Measurements from ENCODE around the gene TRMT2A.

Gene TRMT2A

DNA sequence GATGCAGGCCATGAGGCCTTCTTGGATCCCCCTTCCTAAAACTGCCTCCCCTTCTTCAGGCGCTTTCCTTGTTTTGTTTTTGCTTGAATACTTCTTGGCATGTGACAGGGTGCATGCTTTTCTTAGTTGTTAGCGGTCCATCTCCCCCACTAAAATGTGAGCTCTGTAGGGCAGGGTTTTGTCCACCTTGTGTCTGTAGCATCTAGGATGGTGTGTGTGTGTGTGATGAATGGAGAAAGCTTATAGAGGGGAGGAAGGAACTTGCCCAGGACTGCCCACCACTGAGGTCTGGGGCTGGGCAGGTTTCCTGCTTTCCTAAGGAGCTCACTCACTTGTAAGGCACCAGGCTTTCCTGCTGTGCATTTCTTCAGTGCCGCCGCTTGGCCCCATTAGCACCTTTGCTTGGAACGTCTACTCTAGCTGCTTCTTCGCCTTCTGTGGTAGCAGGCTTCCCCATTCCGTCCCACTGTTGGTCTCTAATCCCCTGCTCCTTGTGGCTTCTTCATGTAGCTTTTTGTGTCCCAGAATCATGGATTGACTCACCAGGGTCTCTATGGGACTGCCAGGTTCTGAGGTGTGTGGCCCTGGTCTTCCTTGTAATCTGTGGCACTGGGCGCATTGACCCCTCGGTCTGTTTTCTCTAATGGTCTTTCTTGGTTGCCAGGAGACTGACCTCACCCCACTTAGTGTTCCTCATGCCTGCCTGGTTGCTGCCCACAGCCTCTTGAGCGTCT is 33.7 kb downstream of the TRMT2A start:
- H2BK15ac ChIP-seq (ENCODE audit: low read length): no peak overlapping the region
- peaks cover 18 to 22% of the 10 kb centered on the region in 2 donors for H3K4me1 ChIP-seq (ENCODE audit: control insufficient read depth in 2 of 2, insufficient read depth in 1 of 2, low read depth in 1 of 2, low read length in 2 of 2)
- no peak overlapping the region for H3K14ac ChIP-seq (ENCODE audit: low read length)
- H3K9me3 ChIP-seq (replicated peaks in 1 of 2; ENCODE audit: control insufficient read depth in 2 of 2, insufficient read depth in 1 of 2, low read depth in 1 of 2, low read length in 2 of 2): no peaks in the 10 kb centered on the region
- peak overlapping the region; percentile 26 for H3K9ac ChIP-seq (ENCODE audit: low read depth, low read length, poor library complexity)
- no peak for DNase-seq (ENCODE audit: low spot score)
- no peak overlapping the region for H3K4ac ChIP-seq (ENCODE audit: low read length)
- H2BK120ac ChIP-seq (ENCODE audit: low read depth, low read length): no peak overlapping the region
- H3K27me3 ChIP-seq (ENCODE audit: control insufficient read depth in 3 of 3, insufficient read depth in 3 of 3, low read depth in 1 of 3, low read length in 3 of 3): no peaks in the 10 kb centered on the region
- H3K4me3 ChIP-seq (ENCODE audit: low read length in 2 of 2): no peak overlapping the region
- no CpG with 5 or more reads among the region's 10 CpGs for WGBS, 2 donors (ENCODE audit: extremely low coverage in 2 of 2, insufficient read length in 2 of 2, insufficient replicate concordance in 1 of 2)
- H4K91ac ChIP-seq (ENCODE audit: low read depth, low read length, poor library complexity): no peak overlapping the region
- no peak overlapping the region for H3K27ac ChIP-seq (replicated peaks; ENCODE audit: low read length)
- H2BK5ac ChIP-seq (ENCODE audit: low read length): no peak overlapping the region
- H3K4me2 ChIP-seq (ENCODE audit: insufficient read depth, low read length, poor library complexity, severe bottlenecking): no peak overlapping the region
- peak overlapping the region; percentile 5 for H3K23ac ChIP-seq (ENCODE audit: low read depth, low read length, poor library complexity)
- no peak overlapping the region for H3K18ac ChIP-seq (ENCODE audit: low read length)
- H4K8ac ChIP-seq (ENCODE audit: low read depth, low read length): no peak overlapping the region
- H2AFZ ChIP-seq (ENCODE audit: low read length): no peak overlapping the region
- H3K79me1 ChIP-seq (ENCODE audit: low read depth, low read length): peaks cover 33% of the 10 kb centered on the region
- H2BK12ac ChIP-seq (ENCODE audit: low read length): no peak overlapping the region
- peaks cover 33 to 71% of the 10 kb centered on the region in 2 donors for H3K36me3 ChIP-seq (replicated peaks in 1 of 2; ENCODE audit: control insufficient read depth in 2 of 2, insufficient read depth in 2 of 2, low read length in 2 of 2)
- H2AK5ac ChIP-seq (ENCODE audit: low read depth, low read length): no peak overlapping the region

DNA sequence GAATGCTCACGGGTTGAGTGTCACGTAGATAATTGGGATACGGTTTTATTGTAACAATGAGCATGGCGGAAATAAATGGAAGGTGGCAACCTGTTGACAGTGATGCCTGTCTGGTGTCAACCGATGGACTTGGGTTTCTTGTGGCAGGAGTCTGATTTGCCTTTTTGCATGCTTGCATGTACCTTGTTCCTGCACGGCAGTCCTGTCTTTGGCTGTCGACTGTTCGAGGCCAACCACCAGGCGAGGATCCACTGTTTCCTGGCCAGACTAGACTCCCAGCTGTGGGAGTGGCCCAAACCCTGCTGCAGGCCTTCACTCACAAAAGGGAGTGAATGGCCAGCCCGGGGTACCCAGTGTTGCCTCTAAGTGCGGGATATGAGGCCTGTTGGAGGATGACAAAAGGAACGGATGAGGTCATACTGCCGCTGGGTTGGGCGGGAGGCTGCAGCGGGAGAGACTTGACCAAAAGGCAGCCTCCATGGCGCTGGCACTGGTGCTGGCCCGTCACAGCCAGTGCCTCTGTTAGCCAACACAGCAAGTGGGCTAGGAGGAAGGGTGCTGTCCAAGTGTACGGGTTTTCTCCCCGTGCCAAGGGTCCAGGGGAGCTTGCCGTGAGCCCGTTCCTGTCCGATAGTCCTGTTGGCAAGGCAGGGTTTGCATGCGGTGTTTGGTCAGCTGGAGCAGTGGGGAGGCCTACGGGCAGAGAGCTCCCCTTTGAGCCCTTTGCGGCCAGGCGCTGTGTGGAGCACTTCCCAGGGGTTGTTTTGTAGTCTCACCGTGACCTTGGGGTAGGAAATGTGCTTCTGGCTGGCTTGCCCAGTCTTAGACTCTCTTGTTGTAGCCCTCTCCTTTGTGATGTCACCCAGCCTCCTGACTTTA is 36.0 kb downstream of the TRMT2A start:
- Histone ChIP-seq H3K27me3 (ENCODE audit: control insufficient read depth in 3 of 3, insufficient read depth in 3 of 3, low read depth in 1 of 3, low read length in 3 of 3) (no peaks in the 10 kb centered on the region), H3K36me3 (replicated peaks in 1 of 2; ENCODE audit: control insufficient read depth in 2 of 2, insufficient read depth in 2 of 2, low read length in 2 of 2) (peaks cover 10 to 48% of the 10 kb centered on the region in 2 donors), H2AFZ (ENCODE audit: low read length) (peak overlapping the region; percentile 76), H3K27ac (replicated peaks; ENCODE audit: low read length) (peak overlapping the region; percentile 94), H3K4me1 (ENCODE audit: control insufficient read depth in 2 of 2, insufficient read depth in 1 of 2, low read depth in 1 of 2, low read length in 2 of 2) (peaks cover 21 to 22% of the 10 kb centered on the region in 2 donors), H3K4me3 (ENCODE audit: low read length in 2 of 2) (peak overlapping the region; percentile 58 to 91), H3K23ac (ENCODE audit: low read depth, low read length, poor library complexity) (peak overlapping the region; percentile 76), H3K4ac (ENCODE audit: low read length) (no peak overlapping the region), H2BK120ac (ENCODE audit: low read depth, low read length) (no peak overlapping the region), H2BK12ac (ENCODE audit: low read length) (no peak overlapping the region), H3K9me3 (replicated peaks in 1 of 2; ENCODE audit: control insufficient read depth in 2 of 2, insufficient read depth in 1 of 2, low read depth in 1 of 2, low read length in 2 of 2) (no peaks in the 10 kb centered on the region), H4K91ac (ENCODE audit: low read depth, low read length, poor library complexity) (no peak overlapping the region), H2AK5ac (ENCODE audit: low read depth, low read length) (peak overlapping the region; percentile 33), H3K14ac (ENCODE audit: low read length) (peak overlapping the region; percentile 25), H3K4me2 (ENCODE audit: insufficient read depth, low read length, poor library complexity, severe bottlenecking) (peak overlapping the region; percentile 82), H3K9ac (ENCODE audit: low read depth, low read length, poor library complexity) (peak overlapping the region; percentile 93), H4K8ac (ENCODE audit: low read depth, low read length) (no peak overlapping the region), H2BK5ac (ENCODE audit: low read length) (peak overlapping the region; percentile 30), H3K18ac (ENCODE audit: low read length) (peak overlapping the region; percentile 73), H3K79me1 (ENCODE audit: low read depth, low read length) (peaks cover 17% of the 10 kb centered on the region), H2BK15ac (ENCODE audit: low read length) (no peak overlapping the region)
- WGBS, 2 donors (ENCODE audit: extremely low coverage in 2 of 2, insufficient read length in 2 of 2, insufficient replicate concordance in 1 of 2): no CpG with 5 or more reads among the region's 27 CpGs
- peak; percentile 45 for DNase-seq (ENCODE audit: low spot score)

DNA sequence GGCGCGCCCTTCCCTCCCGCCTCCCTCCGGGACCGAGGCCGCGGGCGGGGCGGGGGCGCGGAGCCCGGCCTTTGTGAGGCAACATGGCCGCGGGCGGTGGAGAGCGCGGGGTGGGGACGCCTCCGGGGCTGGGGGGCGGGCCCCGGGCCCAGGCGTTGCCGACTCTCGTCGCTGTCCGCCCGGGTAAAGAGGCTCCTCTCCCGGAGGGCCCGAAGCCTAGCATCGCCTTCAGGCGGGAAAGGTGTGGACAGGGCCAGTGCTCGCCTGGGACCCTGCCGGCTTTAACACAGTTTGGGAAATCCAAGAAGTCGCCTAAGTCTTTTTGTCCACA is 36.6 kb downstream of the TRMT2A start:
- Histone ChIP-seq H3K27me3 (ENCODE audit: control insufficient read depth in 3 of 3, insufficient read depth in 3 of 3, low read depth in 1 of 3, low read length in 3 of 3) (no peaks in the 10 kb centered on the region), H3K9ac (ENCODE audit: low read depth, low read length, poor library complexity) (peak overlapping the region; percentile 93), H4K91ac (ENCODE audit: low read depth, low read length, poor library complexity) (no peak overlapping the region), H3K79me1 (ENCODE audit: low read depth, low read length) (peaks cover 13% of the 10 kb centered on the region), H2BK120ac (ENCODE audit: low read depth, low read length) (no peak overlapping the region), H3K9me3 (replicated peaks in 1 of 2; ENCODE audit: control insufficient read depth in 2 of 2, insufficient read depth in 1 of 2, low read depth in 1 of 2, low read length in 2 of 2) (no peaks in the 10 kb centered on the region), H3K4me3 (ENCODE audit: low read length in 2 of 2) (peak overlapping the region; percentile 58 to 91), H3K23ac (ENCODE audit: low read depth, low read length, poor library complexity) (peak overlapping the region; percentile 98), H3K4ac (ENCODE audit: low read length) (no peak overlapping the region), H2BK12ac (ENCODE audit: low read length) (no peak overlapping the region), H3K36me3 (replicated peaks in 1 of 2; ENCODE audit: control insufficient read depth in 2 of 2, insufficient read depth in 2 of 2, low read length in 2 of 2) (peaks cover 5 to 42% of the 10 kb centered on the region in 2 donors), H3K4me2 (ENCODE audit: insufficient read depth, low read length, poor library complexity, severe bottlenecking) (peak overlapping the region; percentile 82), H3K4me1 (ENCODE audit: control insufficient read depth in 2 of 2, insufficient read depth in 1 of 2, low read depth in 1 of 2, low read length in 2 of 2) (peaks cover 21 to 22% of the 10 kb centered on the region in 2 donors), H2AK5ac (ENCODE audit: low read depth, low read length) (peak overlapping the region; percentile 33), H2BK15ac (ENCODE audit: low read length) (no peak overlapping the region), H3K18ac (ENCODE audit: low read length) (peak overlapping the region; percentile 89), H2BK5ac (ENCODE audit: low read length) (no peak overlapping the region), H2AFZ (ENCODE audit: low read length) (peak overlapping the region; percentile 76), H3K14ac (ENCODE audit: low read length) (no peak overlapping the region), H3K27ac (replicated peaks; ENCODE audit: low read length) (peak overlapping the region; percentile 94), H4K8ac (ENCODE audit: low read depth, low read length) (no peak overlapping the region)
- DNase-seq (ENCODE audit: low spot score): peak; percentile 58
- no CpG with 5 or more reads among the region's 34 CpGs for WGBS, 2 donors (ENCODE audit: extremely low coverage in 2 of 2, insufficient read length in 2 of 2, insufficient replicate concordance in 1 of 2)
